ENCODE results near the gene CDIPT. TPM values are rescaled to one million over a fixed set of nuclear protein-coding genes. Genes with fewer than 3 reads are reported as not detected.

Gene CDIPT
- total and polyA plus RNA-seq, 2 of the 13 experiments (the other 11 are each of a cell fraction or from before 2014, with no cell fraction given): 54.9 to 97.5 TPM

DNA sequence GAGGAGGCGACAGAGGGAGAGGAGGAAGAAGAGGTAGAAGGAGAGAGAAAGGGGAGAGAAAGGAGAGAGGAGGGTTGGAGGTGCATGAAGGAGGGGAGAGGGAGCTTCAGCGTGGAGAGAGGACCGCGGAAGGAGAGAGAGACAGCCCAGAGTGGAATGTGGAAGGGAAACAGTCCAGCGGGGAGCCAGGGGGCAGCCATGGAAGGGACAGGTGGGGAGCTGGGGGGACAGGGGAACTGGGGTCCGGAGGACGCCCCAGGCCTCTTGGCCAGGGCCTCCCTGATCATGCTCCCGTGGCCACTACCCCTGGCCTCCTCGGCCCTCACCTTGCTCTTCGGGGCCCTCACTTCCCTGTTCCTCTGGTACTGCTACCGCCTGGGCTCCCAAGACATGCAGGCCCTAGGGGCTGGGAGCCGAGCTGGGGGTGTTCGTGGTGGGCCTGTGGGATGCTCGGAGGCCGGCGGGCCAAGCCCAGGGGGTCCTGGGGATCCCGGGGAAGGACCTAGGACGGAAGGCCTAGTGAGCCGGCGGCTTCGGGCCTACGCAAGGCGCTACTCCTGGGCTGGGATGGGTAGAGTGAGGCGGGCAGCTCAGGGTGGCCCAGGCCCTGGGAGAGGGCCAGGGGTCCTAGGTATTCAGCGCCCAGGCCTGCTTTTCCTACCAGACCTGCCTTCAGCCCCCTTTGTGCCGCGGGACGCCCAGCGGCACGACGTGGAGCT is 38.0 kb upstream of the CDIPT start (continued):
- TF ChIP-seq, protein P1, sequence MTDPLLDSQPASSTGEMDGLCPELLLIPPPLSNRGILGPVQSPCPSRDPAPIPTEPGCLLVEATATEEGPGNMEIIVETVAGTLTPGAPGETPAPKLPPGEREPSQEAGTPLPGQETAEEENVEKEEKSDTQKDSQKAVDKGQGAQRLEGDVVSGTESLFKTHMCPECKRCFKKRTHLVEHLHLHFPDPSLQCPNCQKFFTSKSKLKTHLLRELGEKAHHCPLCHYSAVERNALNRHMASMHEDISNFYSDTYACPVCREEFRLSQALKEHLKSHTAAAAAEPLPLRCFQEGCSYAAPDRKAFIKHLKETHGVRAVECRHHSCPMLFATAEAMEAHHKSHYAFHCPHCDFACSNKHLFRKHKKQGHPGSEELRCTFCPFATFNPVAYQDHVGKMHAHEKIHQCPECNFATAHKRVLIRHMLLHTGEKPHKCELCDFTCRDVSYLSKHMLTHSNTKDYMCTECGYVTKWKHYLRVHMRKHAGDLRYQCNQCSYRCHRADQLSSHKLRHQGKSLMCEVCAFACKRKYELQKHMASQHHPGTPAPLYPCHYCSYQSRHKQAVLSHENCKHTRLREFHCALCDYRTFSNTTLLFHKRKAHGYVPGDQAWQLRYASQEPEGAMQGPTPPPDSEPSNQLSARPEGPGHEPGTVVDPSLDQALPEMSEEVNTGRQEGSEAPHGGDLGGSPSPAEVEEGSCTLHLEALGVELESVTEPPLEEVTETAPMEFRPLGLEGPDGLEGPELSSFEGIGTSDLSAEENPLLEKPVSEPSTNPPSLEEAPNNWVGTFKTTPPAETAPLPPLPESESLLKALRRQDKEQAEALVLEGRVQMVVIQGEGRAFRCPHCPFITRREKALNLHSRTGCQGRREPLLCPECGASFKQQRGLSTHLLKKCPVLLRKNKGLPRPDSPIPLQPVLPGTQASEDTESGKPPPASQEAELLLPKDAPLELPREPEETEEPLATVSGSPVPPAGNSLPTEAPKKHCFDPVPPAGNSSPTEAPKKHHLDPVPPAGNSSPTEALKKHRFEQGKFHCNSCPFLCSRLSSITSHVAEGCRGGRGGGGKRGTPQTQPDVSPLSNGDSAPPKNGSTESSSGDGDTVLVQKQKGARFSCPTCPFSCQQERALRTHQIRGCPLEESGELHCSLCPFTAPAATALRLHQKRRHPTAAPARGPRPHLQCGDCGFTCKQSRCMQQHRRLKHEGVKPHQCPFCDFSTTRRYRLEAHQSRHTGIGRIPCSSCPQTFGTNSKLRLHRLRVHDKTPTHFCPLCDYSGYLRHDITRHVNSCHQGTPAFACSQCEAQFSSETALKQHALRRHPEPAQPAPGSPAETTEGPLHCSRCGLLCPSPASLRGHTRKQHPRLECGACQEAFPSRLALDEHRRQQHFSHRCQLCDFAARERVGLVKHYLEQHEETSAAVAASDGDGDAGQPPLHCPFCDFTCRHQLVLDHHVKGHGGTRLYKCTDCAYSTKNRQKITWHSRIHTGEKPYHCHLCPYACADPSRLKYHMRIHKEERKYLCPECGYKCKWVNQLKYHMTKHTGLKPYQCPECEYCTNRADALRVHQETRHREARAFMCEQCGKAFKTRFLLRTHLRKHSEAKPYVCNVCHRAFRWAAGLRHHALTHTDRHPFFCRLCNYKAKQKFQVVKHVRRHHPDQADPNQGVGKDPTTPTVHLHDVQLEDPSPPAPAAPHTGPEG (CRISPR knock-in tag; IDR thresholded peaks at IDR 0.05): no peak
- peak; percentile 19 for TF ChIP-seq TEAD3 (CRISPR knock-in tag; optimal IDR thresholded peaks at IDR 0.05; ENCODE audit: borderline replicate concordance)
- no peak for TF ChIP-seq ZNF724P (CRISPR knock-in tag; IDR thresholded peaks at IDR 0.05; ENCODE audit: borderline replicate concordance)
- no peak for TF ChIP-seq HNF4G (IDR thresholded peaks at IDR 0.05; ENCODE audit: borderline replicate concordance, low read depth, low read length)
- TF ChIP-seq HNF4G (CRISPR knock-in tag; IDR thresholded peaks at IDR 0.05; ENCODE audit: borderline replicate concordance, low read depth): peak; percentile 9; the same call in 1 of the 2 replicates
- TF ChIP-seq SSRP1 (CRISPR knock-in tag; IDR thresholded peaks at IDR 0.05): no peak
- no peak for TF ChIP-seq SUZ12 (IDR thresholded peaks at IDR 0.05; ENCODE audit: low read depth, low read length)
- TF ChIP-seq NFKB2 (CRISPR knock-in tag; IDR thresholded peaks at IDR 0.05; ENCODE audit: borderline replicate concordance): peak; percentile 42; the same call in 1 of the 2 replicates
- no peak for TF ChIP-seq KLF15 (CRISPR knock-in tag; IDR thresholded peaks at IDR 0.05; ENCODE audit: borderline replicate concordance)
- TF ChIP-seq ZFP82 (CRISPR knock-in tag; IDR thresholded peaks at IDR 0.05; ENCODE audit: borderline replicate concordance): peak; percentile 67; the same call in 1 of the 2 replicates
- TF ChIP-seq ZNF547 (CRISPR knock-in tag; IDR thresholded peaks at IDR 0.05): 0 out of 2 replicates have a peak, but pooled peaks have one; percentile 69
- TF ChIP-seq SKI (IDR thresholded peaks at IDR 0.05; ENCODE audit: partially characterized antibody): no peak
- TF ChIP-seq MIER2 (CRISPR knock-in tag; IDR thresholded peaks at IDR 0.05): no peak
- TF ChIP-seq ZNF761 (CRISPR knock-in tag; conservative IDR thresholded peaks at IDR 0.05): no peak
- no peak for TF ChIP-seq ATRX (CRISPR knock-in tag; IDR thresholded peaks at IDR 0.05; ENCODE audit: borderline replicate concordance)
- no peak for TF ChIP-seq HMG20B (CRISPR knock-in tag; conservative IDR thresholded peaks at IDR 0.05)
- TF ChIP-seq TOE1 (CRISPR knock-in tag; IDR thresholded peaks at IDR 0.05): no peak
- TF ChIP-seq ZNF703 (CRISPR knock-in tag; IDR thresholded peaks at IDR 0.05; ENCODE audit: borderline replicate concordance): no peak
- TF ChIP-seq ZNF441 (CRISPR knock-in tag; IDR thresholded peaks at IDR 0.05; ENCODE audit: borderline replicate concordance): 0 out of 2 replicates have a peak, but pooled peaks have one; percentile 51
- TF ChIP-seq ZNF180 (CRISPR knock-in tag; IDR thresholded peaks at IDR 0.05; ENCODE audit: borderline replicate concordance, low read depth): 0 out of 2 replicates have a peak, but pooled peaks have one; percentile 10
- no peak for TF ChIP-seq ZNF781 (CRISPR knock-in tag; IDR thresholded peaks at IDR 0.05; ENCODE audit: borderline replicate concordance, not compliant biosample characterization)
- no peak for TF ChIP-seq EEA1 (CRISPR knock-in tag; IDR thresholded peaks at IDR 0.05; ENCODE audit: borderline replicate concordance)
- TF ChIP-seq, protein P2, sequence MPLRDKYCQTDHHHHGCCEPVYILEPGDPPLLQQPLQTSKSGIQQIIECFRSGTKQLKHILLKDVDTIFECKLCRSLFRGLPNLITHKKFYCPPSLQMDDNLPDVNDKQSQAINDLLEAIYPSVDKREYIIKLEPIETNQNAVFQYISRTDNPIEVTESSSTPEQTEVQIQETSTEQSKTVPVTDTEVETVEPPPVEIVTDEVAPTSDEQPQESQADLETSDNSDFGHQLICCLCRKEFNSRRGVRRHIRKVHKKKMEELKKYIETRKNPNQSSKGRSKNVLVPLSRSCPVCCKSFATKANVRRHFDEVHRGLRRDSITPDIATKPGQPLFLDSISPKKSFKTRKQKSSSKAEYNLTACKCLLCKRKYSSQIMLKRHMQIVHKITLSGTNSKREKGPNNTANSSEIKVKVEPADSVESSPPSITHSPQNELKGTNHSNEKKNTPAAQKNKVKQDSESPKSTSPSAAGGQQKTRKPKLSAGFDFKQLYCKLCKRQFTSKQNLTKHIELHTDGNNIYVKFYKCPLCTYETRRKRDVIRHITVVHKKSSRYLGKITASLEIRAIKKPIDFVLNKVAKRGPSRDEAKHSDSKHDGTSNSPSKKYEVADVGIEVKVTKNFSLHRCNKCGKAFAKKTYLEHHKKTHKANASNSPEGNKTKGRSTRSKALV (CRISPR knock-in tag; IDR thresholded peaks at IDR 0.05): no peak
- TF ChIP-seq RFX5 (IDR thresholded peaks at IDR 0.05; ENCODE audit: low read depth, low read length): no peak
